PC-3 (cell line): ENCODE measurements around the gene ZCWPW1. TPM values are rescaled to one million over a fixed set of nuclear protein-coding genes. Genes with fewer than 3 reads are reported as not detected.

ENCODE experiments used
- ATAC-seq: fragments of 200-7000 bp; cut with Tn5 transposase; 2 replicates; pipeline ENCODE4 v1.9.1; 2020; ENCODE audit warnings: mild to moderate bottlenecking, moderate library complexity
- BruUV-seq: library from RNA; stranded (reverse); fragments of 400-500 nt; replicated peaks from 2 replicates; lab custom pipeline; 2021; lab: Mats Ljungman, UMichigan
- CTCF ChIA-PET: fragments of 300-600 bp; sonication (Branson Sonifier 250); formaldehyde crosslinking; loops from one replicate; lab custom pipeline; 2022; ENCODE audit warnings: antibody characterized with exemption; lab: Charles Lee
- POLR2A ChIA-PET: fragments of 300-600 bp; sonication (Branson Sonifier 250); formaldehyde crosslinking; loops from one replicate; lab custom pipeline; 2022; ENCODE audit warnings: antibody characterized with exemption; ENCODE audit not compliant: unreplicated experiment; lab: Charles Lee
- DNase-seq: peaks from one replicate; pipeline ENCODE4 v3.0.0-alpha.2; 2015
- H2AFZ ChIP-seq: fragments of 300-600 bp; sonication (generic); 2 replicates; pipeline ENCODE4 v1.6.0; 2016; ENCODE audit warnings: antibody characterized with exemption, low read length
- H3F3A ChIP-seq: fragments of 300-600 bp; sonication (generic); one replicate; pipeline ENCODE4 v1.6.0; 2017; ENCODE audit warnings: antibody characterized with exemption, low read length, control low read depth, mild to moderate bottlenecking; ENCODE audit not compliant: unreplicated experiment
- H3K27ac ChIP-seq: fragments of 300-600 bp; sonication (generic); 2 replicates; pipeline ENCODE4 v1.5.1; 2016; ENCODE audit warnings: mild to moderate bottlenecking, low read length
- H3K27me3 ChIP-seq: fragments of 300-600 bp; sonication (generic); 2 replicates; pipeline ENCODE4 v1.6.1; 2016; ENCODE audit warnings: low read length, mixed read lengths
- H3K36me3 ChIP-seq: fragments of 300-600 bp; sonication (generic); 2 replicates; pipeline ENCODE4 v1.6.1; 2016; ENCODE audit warnings: low read depth, mixed run types, low read length, mixed read lengths
- H3K4me1 ChIP-seq: fragments of 300-600 bp; sonication (generic); 2 replicates; pipeline ENCODE4 v1.5.1; 2016; ENCODE audit warnings: low read length; ENCODE audit not compliant: insufficient read depth
- H3K4me2 ChIP-seq: fragments of 300-600 bp; sonication (generic); 2 replicates; pipeline ENCODE4 v1.6.0; 2016; ENCODE audit warnings: low read length
- H3K4me3 ChIP-seq: fragments of 300-600 bp; sonication (generic); 2 replicates; pipeline ENCODE4 v1.5.1; 2016; ENCODE audit warnings: mild to moderate bottlenecking, low read length, mixed read lengths
- H3K79me2 ChIP-seq: fragments of 300-600 bp; sonication (generic); 2 replicates; pipeline ENCODE4 v1.6.1; 2017; ENCODE audit warnings: low read length, mixed read lengths
- H3K9ac ChIP-seq: fragments of 300-600 bp; sonication (generic); 2 replicates; pipeline ENCODE4 v1.6.0; 2016; ENCODE audit warnings: mild to moderate bottlenecking, low read length
- H3K9me2 ChIP-seq: fragments of 300-600 bp; sonication (generic); replicated peaks from 2 replicates; pipeline ENCODE4 v1.6.1; 2016; ENCODE audit warnings: mixed run types, low read length, mixed read lengths
- H3K9me3 ChIP-seq: fragments of 300-600 bp; sonication (generic); 2 replicates; pipeline ENCODE4 v1.6.1; 2016; ENCODE audit warnings: low read length, mixed read lengths
- H4K20me1 ChIP-seq: fragments of 300-600 bp; sonication (generic); 2 replicates; pipeline ENCODE4 v1.6.1; 2016; ENCODE audit warnings: low read length, mixed read lengths
- CTCF ChIP-seq: fragments of 300-600 bp; sonication (generic); conservative IDR thresholded peaks from 2 replicates; pipeline ENCODE4 v1.5.1; 2017; ENCODE audit warnings: antibody characterized with exemption, low read depth, mild to moderate bottlenecking, low read length
- EZH2 ChIP-seq: fragments of 300-600 bp; sonication (generic); IDR thresholded peaks from one replicate; pipeline ENCODE4 v1.6.1; 2017; ENCODE audit warnings: antibody characterized with exemption, mild to moderate bottlenecking, low read length; ENCODE audit not compliant: unreplicated experiment
- EZH2phosphoT487 ChIP-seq: fragments of 300-600 bp; sonication (generic); IDR thresholded peaks from 2 replicates; pipeline ENCODE4 v1.6.1; 2018; ENCODE audit warnings: mild to moderate bottlenecking, antibody characterized with exemption, low read length, borderline replicate concordance
- intact Hi-C: fragments of 100-400 bp; cut with micrococcal nuclease; formaldehyde crosslinking; loops from 2 replicates; pipeline ENCODE4 v1.9.0; 2023
- total RNA-seq: library from RNA; depleted of rRNA; stranded (reverse); fragments of >200 nt; gene quantifications from 2 replicates; pipeline ENCODE4 v1.2.3, GENCODE V29; 2014

Gene ZCWPW1
- total RNA-seq, 1 experiment from 2014 or later = 2.2 TPM

DNA sequence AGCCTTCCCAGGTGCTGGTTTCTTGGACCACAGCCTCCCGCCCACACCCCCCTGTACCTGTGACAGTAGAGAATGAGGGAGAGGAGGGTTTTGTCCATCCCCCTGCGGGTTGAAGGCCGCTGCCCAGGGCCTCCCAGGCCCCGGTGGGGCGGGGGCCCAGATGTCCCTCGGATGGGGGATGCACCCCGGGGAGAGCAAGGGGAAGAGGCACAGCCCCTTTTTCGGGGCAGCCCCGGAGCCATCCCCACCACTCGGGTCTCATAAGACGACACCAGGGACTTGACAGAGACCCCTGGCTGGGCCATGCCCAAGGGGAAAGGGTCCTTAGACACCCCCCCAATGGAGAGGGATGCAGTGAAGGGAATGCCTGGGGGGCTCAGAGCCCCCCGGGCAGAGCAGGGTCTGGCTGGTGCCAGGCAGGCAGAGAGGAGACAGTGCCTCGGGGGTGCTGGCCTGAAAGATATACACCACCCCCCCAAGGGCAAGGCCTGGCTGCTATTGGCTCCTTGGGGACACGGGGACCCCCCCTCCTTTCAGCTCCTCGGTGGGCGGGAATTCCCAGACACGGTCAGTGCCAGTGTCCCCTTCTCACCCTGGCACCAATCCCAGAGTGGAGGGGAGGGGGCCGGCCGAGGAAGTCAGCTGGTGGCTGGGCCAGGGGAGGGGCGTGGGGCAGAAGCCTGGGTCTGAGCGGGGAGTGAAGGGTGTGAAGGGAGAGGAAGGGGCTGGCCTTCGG lies 39.3 kb upstream of the ZCWPW1 start:
- Histone ChIP-seq H3K27ac (no peak overlapping the region), H3K79me2 (no peaks in the 10 kb centered on the region), H3K9me2 (no peaks in the 10 kb centered on the region), H3K9me3 (no peaks in the 10 kb centered on the region), H3F3A (no peaks in the 10 kb centered on the region), H3K4me1 (no peaks in the 10 kb centered on the region), H2AFZ (no peak overlapping the region), H3K4me2 (no peak overlapping the region), H3K9ac (no peak overlapping the region), H3K27me3 (no peaks in the 10 kb centered on the region), H4K20me1 (no peaks in the 10 kb centered on the region), H3K36me3 (no peaks in the 10 kb centered on the region), H3K4me3 (no peak overlapping the region)
- TF ChIP-seq EZH2phosphoT487 (no peak), CTCF (no peak), EZH2 (no peak)
- DNase-seq (no peak), ATAC-seq (no peak)
- BruUV-seq = no TSS peak
- ChIA-PET POLR2A (interaction anchor here (0.5 kb wide), 1 partner anchor 963 kb away, joined by 3 read pairs; the partner anchor contains the start of gene ZKSCAN5), CTCF (no interaction called here)
- intact Hi-C loops = loop anchor here (10.0 kb wide), 1 partner anchor 387 kb away; the partner anchor contains the start of gene SLC12A9

- no peak overlapping the region for H3K9ac ChIP-seq
- no peak for TF ChIP-seq EZH2phosphoT487
- no peak for TF ChIP-seq CTCF
- TF ChIP-seq EZH2 = no peak
- H2AFZ ChIP-seq = no peak overlapping the region
- CTCF ChIA-PET = no interaction called here
- H3K4me1 ChIP-seq = no peaks in the 10 kb centered on the region
- H3K4me2 ChIP-seq = no peak overlapping the region
- TSS peak; percentile 29 for BruUV-seq
- H3K4me3 ChIP-seq = no peak overlapping the region
- H3K27ac ChIP-seq = no peak overlapping the region
- H3K9me3 ChIP-seq = no peaks in the 10 kb centered on the region
- POLR2A ChIA-PET = no interaction called here
- no peaks in the 10 kb centered on the region for H3K79me2 ChIP-seq
- no peaks in the 10 kb centered on the region for H4K20me1 ChIP-seq
- intact Hi-C loops = loop anchor here (10.0 kb wide), 1 partner anchor 388 kb away; the partner anchor contains the start of gene SLC12A9
- no peaks in the 10 kb centered on the region for H3K27me3 ChIP-seq
- H3K36me3 ChIP-seq = no peaks in the 10 kb centered on the region
- ATAC-seq = no peak
- H3F3A ChIP-seq = no peaks in the 10 kb centered on the region
- DNase-seq = no peak
- H3K9me2 ChIP-seq = no peaks in the 10 kb centered on the region
Measured at GRCh38 chr7:100466653-100467605, 38.4 kb upstream of the ZCWPW1 start.
